Sigmoid colon (tissue), 7 donors: ENCODE results near the gene ZNF532. TPM values are rescaled to one million over a fixed set of nuclear protein-coding genes. Genes with fewer than 3 reads are reported as not detected.

Experiments
- DNase-seq: peaks from one replicate; pipeline ENCODE4 v3.0.0-alpha.2; 2019
- H3K27ac ChIP-seq, 4 donors: fragments of 200-600 bp; sonication (generic); one replicate each; pipeline ENCODE4 v1.5.1; 2016 to 2019; ENCODE audit warnings: mild to moderate bottlenecking in 1 of 4
- H3K27me3 ChIP-seq, 3 donors: fragments of 200-600 bp; sonication (generic); one replicate each; pipeline ENCODE4 v1.5.1; 2019; ENCODE audit warnings: mild to moderate bottlenecking in 1 of 3
- H3K36me3 ChIP-seq, 4 donors: fragments of 200-600 bp; sonication (generic); one replicate each; pipeline ENCODE4 v1.5.1; 2016 to 2019
- H3K4me1 ChIP-seq, 4 donors: fragments of 200-600 bp; sonication (generic); one replicate each; pipeline ENCODE4 v1.5.1; 2017 to 2019
- H3K4me3 ChIP-seq, 4 donors: fragments of 200-600 bp; sonication (generic); one replicate each; pipeline ENCODE4 v1.5.1; 2017 to 2019; ENCODE audit warnings: mild to moderate bottlenecking in 2 of 4, moderate library complexity in 1 of 4
- H3K9me3 ChIP-seq, 4 donors: fragments of 200-600 bp in 3 of 4; sonication (generic) in 3 of 4; one replicate each; pipeline versions ENCODE4 v1.5.1 to v1.6.1; 2013 to 2019
- EP300 ChIP-seq, 4 donors: sonication (generic); formaldehyde crosslinking; IDR thresholded peaks; one replicate each; pipeline ENCODE4 v1.6.1; 2017; ENCODE audit warnings: antibody characterized with exemption in 4 of 4
- POLR2A ChIP-seq, 2 donors: fragments of 450-650 bp; IDR thresholded peaks; one replicate each; pipeline ENCODE4 v1.6.1; 2016; ENCODE audit warnings: antibody characterized with exemption in 2 of 2, mild to moderate bottlenecking in 2 of 2, moderate library complexity in 2 of 2
- POLR2AphosphoS5 ChIP-seq, 4 donors: sonication (generic); formaldehyde crosslinking; IDR thresholded peaks; one replicate each; pipeline ENCODE4 v1.6.1; 2017; ENCODE audit warnings: antibody characterized with exemption in 4 of 4
- WGBS, 2 donors: extraction: QIAGEN DNeasy Blood & Tissue Kit; methylation state at CpG; one replicate each; pipeline ENCODE4 v1.1.7; 2013; 5-methylcytosine and 5-hydroxymethylcytosine counted together
- intact Hi-C: fragments of 100-400 bp; cut with DNase I; formaldehyde crosslinking; loops from one replicate; pipeline ENCODE4 v1.15.1; 2023
- polyA plus RNA-seq, 3 donors: library from polyadenylated mRNA; stranded (reverse); fragments of 200-250 nt; gene quantifications; one replicate each; pipeline ENCODE4 v1.2.3, GENCODE V29; 2013
- total RNA-seq, 4 donors: library from RNA; depleted of rRNA; stranded (reverse); fragments of >200 nt; gene quantifications; one replicate each; pipeline ENCODE4 v1.1.0, GENCODE V29; 2016
- TF ChIP-seq, protein P1 (sequence below), 4 experiments: fragments of 450-650 bp in 3 of 4; fragments of 200-600 bp in 1 of 4; IDR thresholded peaks; one replicate each; pipeline ENCODE4 v1.5.1; 2016 to 2019; ENCODE audit warnings: antibody characterized with exemption in 4 of 4, mild to moderate bottlenecking in 3 of 4, moderate library complexity in 2 of 4
- donor health status: healthy with polysubstance abuse.
- donor health status: Bipolar disorder and iron deficiency.
- donor health status: healthy.

The ZNF532 gene, protein sequence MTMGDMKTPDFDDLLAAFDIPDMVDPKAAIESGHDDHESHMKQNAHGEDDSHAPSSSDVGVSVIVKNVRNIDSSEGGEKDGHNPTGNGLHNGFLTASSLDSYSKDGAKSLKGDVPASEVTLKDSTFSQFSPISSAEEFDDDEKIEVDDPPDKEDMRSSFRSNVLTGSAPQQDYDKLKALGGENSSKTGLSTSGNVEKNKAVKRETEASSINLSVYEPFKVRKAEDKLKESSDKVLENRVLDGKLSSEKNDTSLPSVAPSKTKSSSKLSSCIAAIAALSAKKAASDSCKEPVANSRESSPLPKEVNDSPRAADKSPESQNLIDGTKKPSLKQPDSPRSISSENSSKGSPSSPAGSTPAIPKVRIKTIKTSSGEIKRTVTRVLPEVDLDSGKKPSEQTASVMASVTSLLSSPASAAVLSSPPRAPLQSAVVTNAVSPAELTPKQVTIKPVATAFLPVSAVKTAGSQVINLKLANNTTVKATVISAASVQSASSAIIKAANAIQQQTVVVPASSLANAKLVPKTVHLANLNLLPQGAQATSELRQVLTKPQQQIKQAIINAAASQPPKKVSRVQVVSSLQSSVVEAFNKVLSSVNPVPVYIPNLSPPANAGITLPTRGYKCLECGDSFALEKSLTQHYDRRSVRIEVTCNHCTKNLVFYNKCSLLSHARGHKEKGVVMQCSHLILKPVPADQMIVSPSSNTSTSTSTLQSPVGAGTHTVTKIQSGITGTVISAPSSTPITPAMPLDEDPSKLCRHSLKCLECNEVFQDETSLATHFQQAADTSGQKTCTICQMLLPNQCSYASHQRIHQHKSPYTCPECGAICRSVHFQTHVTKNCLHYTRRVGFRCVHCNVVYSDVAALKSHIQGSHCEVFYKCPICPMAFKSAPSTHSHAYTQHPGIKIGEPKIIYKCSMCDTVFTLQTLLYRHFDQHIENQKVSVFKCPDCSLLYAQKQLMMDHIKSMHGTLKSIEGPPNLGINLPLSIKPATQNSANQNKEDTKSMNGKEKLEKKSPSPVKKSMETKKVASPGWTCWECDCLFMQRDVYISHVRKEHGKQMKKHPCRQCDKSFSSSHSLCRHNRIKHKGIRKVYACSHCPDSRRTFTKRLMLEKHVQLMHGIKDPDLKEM (N-terminal part only)
- total RNA-seq (100 to 1,000 TPM in 1 of 4 donors, 10 to 100 TPM in 3; 71.0 to 104 (median 78.8) TPM), polyA plus RNA-seq (10 to 100 TPM in 1 of 3 donors, 1 to 10 TPM in 2; 1.4 to 10.1 (median 3.6) TPM)

DNA sequence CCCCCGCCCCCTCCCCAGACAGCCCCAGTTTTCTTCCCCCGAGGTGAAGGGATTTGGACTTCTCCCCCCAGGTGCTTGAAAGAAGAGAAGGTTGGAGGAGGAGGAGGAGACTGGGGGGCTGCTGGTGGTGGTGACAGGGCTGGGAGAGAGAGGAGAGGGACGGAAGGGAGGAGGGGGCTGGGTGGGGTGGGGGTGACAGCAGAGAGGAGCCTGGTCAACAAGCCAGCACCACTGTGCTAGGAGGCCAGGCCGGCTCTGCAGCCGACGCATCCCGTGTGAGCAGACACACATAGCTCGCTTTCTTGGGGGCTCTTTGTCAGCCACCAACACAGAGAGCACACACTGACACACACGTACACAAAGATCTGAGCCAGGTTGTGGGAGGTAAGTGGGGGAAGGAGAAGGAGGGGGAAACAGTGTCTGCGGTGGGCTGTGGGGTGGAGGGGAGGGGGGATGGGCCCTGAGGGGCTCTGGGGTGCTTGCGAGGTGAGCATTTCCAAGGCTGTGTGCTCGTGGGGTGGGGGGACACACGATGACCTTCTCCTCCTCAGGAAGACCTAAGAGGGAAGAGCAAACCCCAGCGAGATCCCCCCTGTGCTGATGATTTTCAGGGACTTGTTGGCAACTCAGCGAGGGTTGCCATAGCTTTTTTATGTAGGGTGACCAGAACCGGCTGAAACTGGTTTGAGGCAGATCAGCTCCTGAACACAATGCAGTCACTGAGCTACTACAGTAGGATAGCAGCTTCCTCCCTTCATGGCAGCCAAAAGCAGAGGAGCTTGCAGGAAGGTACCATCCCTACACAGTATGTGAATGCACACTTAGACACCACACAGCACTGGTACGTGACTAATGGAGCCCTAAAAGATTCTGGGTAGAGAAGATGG is at the start of gene ZNF532:
Gene ZNF532 (plus strand): TSS at position 732 of the 887 bp plus-strand sequence. CDS start 53,411 bp downstream, outside the sequence.
- Histone ChIP-seq H3K27me3 (no peaks in the 10 kb centered on the region), H3K9me3 (no peaks in the 10 kb centered on the region), H3K27ac (peak within 1 kb of the TSS; percentile 87 to 96 (median 92)), H3K4me3 (peak within 1 kb of the TSS; percentile 34 to 66 (median 51)), H3K36me3 (peaks cover 0 to 19% (median 11%) of the 10 kb centered on the region in 4 donors), H3K4me1 (peaks cover 0 to 81% (median 75%) of the 10 kb centered on the region in 4 donors)
- DNase-seq: peak; percentile 67
- TF ChIP-seq POLR2AphosphoS5 (IDR thresholded peaks at IDR 0.05) (peak in 2 of 4 donors; percentile 20 to 38), POLR2A (IDR thresholded peaks at IDR 0.05) (no peak)
- WGBS, 2 donors: 69 to 84% methylated on average over 17 of the region's 17 CpGs
- intact Hi-C loops: loop anchor here (5.0 kb wide), 4 partner anchors 48 to 198 kb away; partner anchors contain the start of gene MALT1

DNA sequence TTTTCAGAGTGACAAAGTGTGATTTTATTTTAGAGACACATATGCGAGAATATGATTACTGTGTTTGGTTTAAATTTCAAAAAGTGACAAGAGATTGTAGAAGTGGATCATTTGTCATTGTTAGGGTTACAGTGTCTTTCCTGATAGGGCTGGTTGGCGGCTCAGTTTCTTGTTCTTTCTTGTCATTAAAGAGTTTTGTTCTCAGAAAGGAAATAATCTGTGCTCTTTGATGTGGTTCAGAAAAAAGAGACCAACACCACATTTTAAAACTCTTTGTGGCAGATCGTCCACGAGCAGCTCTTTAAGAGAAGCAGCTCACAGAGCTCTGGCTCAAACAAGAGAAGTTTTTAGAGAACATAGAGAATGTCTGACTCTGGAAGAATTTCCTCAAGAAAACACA is 45.6 kb upstream of the ZNF532 start:
- Histone ChIP-seq H3K4me1 (no peaks in the 10 kb centered on the region), H3K27me3 (no peaks in the 10 kb centered on the region), H3K27ac (no peak overlapping the region), H3K9me3 (no peaks in the 10 kb centered on the region), H3K4me3 (no peak overlapping the region), H3K36me3 (no peaks in the 10 kb centered on the region)
- WGBS, 2 donors: 33 to 69% methylated on average over 4 of the region's 4 CpGs
- intact Hi-C loops: no loop called here
- no peak for DNase-seq
- no peak for TF ChIP-seq POLR2AphosphoS5 (IDR thresholded peaks at IDR 0.05)
- no peak for TF ChIP-seq POLR2A (IDR thresholded peaks at IDR 0.05)
- TF ChIP-seq, protein P1, sequence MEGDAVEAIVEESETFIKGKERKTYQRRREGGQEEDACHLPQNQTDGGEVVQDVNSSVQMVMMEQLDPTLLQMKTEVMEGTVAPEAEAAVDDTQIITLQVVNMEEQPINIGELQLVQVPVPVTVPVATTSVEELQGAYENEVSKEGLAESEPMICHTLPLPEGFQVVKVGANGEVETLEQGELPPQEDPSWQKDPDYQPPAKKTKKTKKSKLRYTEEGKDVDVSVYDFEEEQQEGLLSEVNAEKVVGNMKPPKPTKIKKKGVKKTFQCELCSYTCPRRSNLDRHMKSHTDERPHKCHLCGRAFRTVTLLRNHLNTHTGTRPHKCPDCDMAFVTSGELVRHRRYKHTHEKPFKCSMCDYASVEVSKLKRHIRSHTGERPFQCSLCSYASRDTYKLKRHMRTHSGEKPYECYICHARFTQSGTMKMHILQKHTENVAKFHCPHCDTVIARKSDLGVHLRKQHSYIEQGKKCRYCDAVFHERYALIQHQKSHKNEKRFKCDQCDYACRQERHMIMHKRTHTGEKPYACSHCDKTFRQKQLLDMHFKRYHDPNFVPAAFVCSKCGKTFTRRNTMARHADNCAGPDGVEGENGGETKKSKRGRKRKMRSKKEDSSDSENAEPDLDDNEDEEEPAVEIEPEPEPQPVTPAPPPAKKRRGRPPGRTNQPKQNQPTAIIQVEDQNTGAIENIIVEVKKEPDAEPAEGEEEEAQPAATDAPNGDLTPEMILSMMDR (IDR thresholded peaks at IDR 0.05): no peak
- TF ChIP-seq EP300 (IDR thresholded peaks at IDR 0.05): no peak

DNA sequence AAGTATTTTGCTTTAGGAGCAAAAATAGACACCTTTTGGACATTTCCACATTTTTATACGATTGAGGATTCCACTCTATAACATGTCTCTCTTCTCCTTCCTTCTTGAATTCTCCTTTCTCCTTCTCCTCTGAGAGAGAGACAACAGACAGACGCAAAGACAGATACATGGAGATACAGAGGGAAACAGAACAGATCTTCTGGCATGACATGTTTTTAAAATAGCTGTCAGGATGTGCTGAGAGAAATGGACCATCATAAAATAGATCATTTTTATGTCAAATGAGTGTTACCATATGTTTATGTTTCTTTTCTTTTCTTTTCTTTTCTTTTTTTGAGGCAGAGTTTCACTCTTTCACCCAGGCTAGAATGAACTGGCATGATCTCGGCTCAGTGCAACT is 44.4 kb upstream of the ZNF532 start:
- H3K9me3 ChIP-seq: no peaks in the 10 kb centered on the region
- no peak overlapping the region for H3K4me3 ChIP-seq
- H3K27me3 ChIP-seq: no peaks in the 10 kb centered on the region
- H3K36me3 ChIP-seq: no peaks in the 10 kb centered on the region
- TF ChIP-seq POLR2A (IDR thresholded peaks at IDR 0.05): no peak
- TF ChIP-seq, protein P1 (IDR thresholded peaks at IDR 0.05): no peak
- TF ChIP-seq POLR2AphosphoS5 (IDR thresholded peaks at IDR 0.05): peak in 3 of 4 donors; percentile 51 to 75 (median 56)
- intact Hi-C loops: no loop called here
- H3K27ac ChIP-seq: no peak overlapping the region
- WGBS, 2 donors: 87 to 90% methylated on average over 3 of the region's 3 CpGs
- H3K4me1 ChIP-seq: no peaks in the 10 kb centered on the region
- DNase-seq: no peak

DNA sequence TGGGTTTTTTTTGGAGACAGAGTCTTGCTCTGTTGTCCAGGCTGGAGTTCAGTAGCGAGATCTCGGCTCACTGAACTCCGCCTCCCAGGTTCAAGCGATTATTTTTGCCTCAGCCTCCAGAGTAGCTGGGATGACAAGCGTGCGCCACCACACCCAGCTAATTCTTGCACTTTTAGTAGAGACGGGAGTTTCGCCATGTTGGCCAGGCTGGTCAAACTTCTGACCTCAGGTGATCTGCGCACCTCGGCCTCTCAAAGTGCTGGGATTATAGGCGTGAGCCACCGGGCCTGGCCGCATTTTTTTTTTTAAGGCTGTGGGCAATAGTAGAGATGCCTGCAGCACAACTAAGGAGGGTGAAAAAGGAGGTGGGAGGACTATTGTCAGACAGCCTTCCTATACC is 41.7 kb upstream of the ZNF532 start:
- no peaks in the 10 kb centered on the region for H3K9me3 ChIP-seq
- H3K4me3 ChIP-seq: no peak overlapping the region
- no peaks in the 10 kb centered on the region for H3K36me3 ChIP-seq
- H3K27me3 ChIP-seq: no peaks in the 10 kb centered on the region
- no peak for DNase-seq
- no peak overlapping the region for H3K27ac ChIP-seq
- H3K4me1 ChIP-seq: no peaks in the 10 kb centered on the region
- intact Hi-C loops: no loop called here
- TF ChIP-seq EP300 (IDR thresholded peaks at IDR 0.05): no peak
- no peak for TF ChIP-seq POLR2AphosphoS5 (IDR thresholded peaks at IDR 0.05)
- TF ChIP-seq POLR2A (IDR thresholded peaks at IDR 0.05): no peak
- TF ChIP-seq, protein P1 (IDR thresholded peaks at IDR 0.05): no peak
- WGBS, 2 donors: 95% methylated on average over 13 of the region's 13 CpGs
